Calu3 (cell line): ENCODE results near the gene HBD. TPM values are rescaled to one million over a fixed set of nuclear protein-coding genes. Genes with fewer than 3 reads are reported as not detected.

Source experiments
- BruUV-seq: library from RNA; stranded (reverse); fragments of 400-500 nt; replicated peaks from 2 replicates; lab custom pipeline; 2021; lab: Mats Ljungman, UMichigan
- CTCF ChIA-PET: fragments of 300-600 bp; sonication (Branson Sonifier 250); formaldehyde crosslinking; loops from one replicate; lab custom pipeline; 2022; ENCODE audit warnings: antibody characterized with exemption; lab: Charles Lee
- DNase-seq: peaks from one replicate; pipeline ENCODE4 v3.0.0; 2022
- H3K27ac Mint-ChIP-seq: one replicate; pipeline ENCODE4 v1.8.0; 2022; ENCODE audit warnings: mixed read lengths; ENCODE audit not compliant: unreplicated experiment
- H3K27me3 Mint-ChIP-seq: one replicate; pipeline ENCODE4 v1.8.0; 2022; ENCODE audit warnings: mixed read lengths; ENCODE audit not compliant: unreplicated experiment
- H3K36me3 Mint-ChIP-seq: one replicate; pipeline ENCODE4 v1.8.0; 2022; ENCODE audit warnings: mild to moderate bottlenecking, moderate library complexity, mixed read lengths; ENCODE audit not compliant: insufficient read depth, unreplicated experiment
- H3K4me1 Mint-ChIP-seq: one replicate; pipeline ENCODE4 v1.8.0; 2022; ENCODE audit warnings: mild to moderate bottlenecking, low read depth, mixed read lengths; ENCODE audit not compliant: unreplicated experiment
- H3K4me3 Mint-ChIP-seq: one replicate; pipeline ENCODE4 v1.8.0; 2022; ENCODE audit warnings: mild to moderate bottlenecking, low read depth, moderate library complexity, mixed read lengths; ENCODE audit not compliant: unreplicated experiment
- H3K9me3 Mint-ChIP-seq: one replicate; pipeline ENCODE4 v1.8.0; 2022; ENCODE audit warnings: low read depth, mixed read lengths; ENCODE audit not compliant: unreplicated experiment
- intact Hi-C: fragments of 100-400 bp; cut with micrococcal nuclease; formaldehyde crosslinking; loops from one replicate; pipeline ENCODE4 v1.10.0; 2022; ENCODE audit not compliant: unreplicated experiment
- total RNA-seq: library from RNA; stranded (reverse); gene quantifications from 2 replicates; pipeline ENCODE4 v1.2.3, GENCODE V29; 2022
- TF ChIP-seq, protein P1 (sequence below): fragments of 200-600 bp; IDR thresholded peaks from one replicate; pipeline ENCODE4 v1.8.0; 2022; ENCODE audit warnings: antibody characterized with exemption; ENCODE audit not compliant: unreplicated experiment

Gene HBD
- total RNA-seq, 1 experiment from 2014 or later, result not detected

DNA sequence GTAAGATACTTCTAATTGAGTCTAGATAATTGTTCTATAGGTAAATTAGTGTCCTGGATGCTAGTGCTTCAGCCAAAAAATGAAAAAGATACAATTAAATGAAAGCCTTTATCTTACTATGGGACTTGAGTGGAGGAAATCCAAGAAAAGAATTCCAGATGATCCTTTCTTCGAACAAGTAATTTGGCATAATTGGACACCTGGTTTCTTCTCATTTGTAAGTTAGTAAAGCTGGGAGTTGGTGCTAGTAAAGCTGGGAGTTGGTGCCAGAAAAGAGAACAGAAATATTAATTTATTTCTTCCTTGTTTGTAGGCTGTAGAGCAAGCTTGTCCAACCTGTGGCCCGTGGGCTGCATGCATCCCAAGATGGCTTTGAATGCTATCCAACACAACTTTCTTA, 46.1 kb downstream of the HBD start:
- CTCF ChIA-PET, result no interaction called here
- H3K4me3 Mint-ChIP-seq, result no peak overlapping the region
- no peaks in the 10 kb centered on the region for H3K4me1 Mint-ChIP-seq

More for the DNA sequence above, 46.1 kb downstream of the HBD start:
- DNase-seq, result no peak
- no peaks in the 10 kb centered on the region for H3K36me3 Mint-ChIP-seq
- TF ChIP-seq, protein P1, sequence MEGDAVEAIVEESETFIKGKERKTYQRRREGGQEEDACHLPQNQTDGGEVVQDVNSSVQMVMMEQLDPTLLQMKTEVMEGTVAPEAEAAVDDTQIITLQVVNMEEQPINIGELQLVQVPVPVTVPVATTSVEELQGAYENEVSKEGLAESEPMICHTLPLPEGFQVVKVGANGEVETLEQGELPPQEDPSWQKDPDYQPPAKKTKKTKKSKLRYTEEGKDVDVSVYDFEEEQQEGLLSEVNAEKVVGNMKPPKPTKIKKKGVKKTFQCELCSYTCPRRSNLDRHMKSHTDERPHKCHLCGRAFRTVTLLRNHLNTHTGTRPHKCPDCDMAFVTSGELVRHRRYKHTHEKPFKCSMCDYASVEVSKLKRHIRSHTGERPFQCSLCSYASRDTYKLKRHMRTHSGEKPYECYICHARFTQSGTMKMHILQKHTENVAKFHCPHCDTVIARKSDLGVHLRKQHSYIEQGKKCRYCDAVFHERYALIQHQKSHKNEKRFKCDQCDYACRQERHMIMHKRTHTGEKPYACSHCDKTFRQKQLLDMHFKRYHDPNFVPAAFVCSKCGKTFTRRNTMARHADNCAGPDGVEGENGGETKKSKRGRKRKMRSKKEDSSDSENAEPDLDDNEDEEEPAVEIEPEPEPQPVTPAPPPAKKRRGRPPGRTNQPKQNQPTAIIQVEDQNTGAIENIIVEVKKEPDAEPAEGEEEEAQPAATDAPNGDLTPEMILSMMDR, result no peak
- H3K27me3 Mint-ChIP-seq, result no peaks in the 10 kb centered on the region
- intact Hi-C loops, result no loop called here
- no TSS peak for BruUV-seq
- H3K9me3 Mint-ChIP-seq, result peaks cover 4% of the 10 kb centered on the region
- no peak overlapping the region for H3K27ac Mint-ChIP-seq

Other genes starting within 250 kb of the HBD start
- gene OR51L1, start 239.6 kb downstream of the HBD start, total RNA-seq, result not detected in 2 replicates
- gene OR52J3, start 188.0 kb downstream of the HBD start, total RNA-seq, result not detected in 2 replicates
- not detected in 2 replicates for gene OR52E2, start 174.9 kb downstream of the HBD start, total RNA-seq
- gene OR52E1, start 164.9 kb downstream of the HBD start, total RNA-seq, result not detected in 2 replicates
- not detected in 2 replicates for gene OR52A5, start 96.1 kb downstream of the HBD start, total RNA-seq
- gene OR52A1, start 79.7 kb downstream of the HBD start, total RNA-seq, result not detected in 2 replicates
- gene OR51V1, start 33.8 kb downstream of the HBD start, total RNA-seq, result not detected in 2 replicates
- gene HBB, start 7.4 kb downstream of the HBD start, total RNA-seq, result not detected in 2 replicates
- not detected in 2 replicates for gene HBG1, start 15.4 kb upstream of the HBD start, total RNA-seq
- gene HBG2, start 20.3 kb upstream of the HBD start, total RNA-seq, result not detected in 2 replicates
- gene HBE1, start 35.5 kb upstream of the HBD start, total RNA-seq, result not detected in 2 replicates
- gene OR51B4, start 67.5 kb upstream of the HBD start, total RNA-seq, result not detected in 2 replicates
- not detected in 2 replicates for gene OR51B2, start 89.8 kb upstream of the HBD start, total RNA-seq
- gene OR51B5, start 109.0 kb upstream of the HBD start, total RNA-seq, result not detected in 2 replicates
- not detected in 2 replicates for gene OR51B6, start 117.0 kb upstream of the HBD start, total RNA-seq
- gene OR51M1, start 149.3 kb upstream of the HBD start, total RNA-seq, result not detected in 2 replicates
- not detected in 2 replicates for gene OR51Q1, start 187.6 kb upstream of the HBD start, total RNA-seq
- gene OR51I1, start 207.0 kb upstream of the HBD start, total RNA-seq, result not detected in 2 replicates
- gene OR51I2, start 214.8 kb upstream of the HBD start, total RNA-seq, result not detected in 2 replicates